Ovary (tissue), 9 donors: ENCODE results near the gene BORCS5. TPM values are rescaled to one million over a fixed set of nuclear protein-coding genes. Genes with fewer than 3 reads are reported as not detected.

ENCODE experiments used
- DNase-seq, 5 donors: peaks; one replicate each; pipeline ENCODE4 v3.0.0-alpha.2; 2019 to 2020
- H3K27ac ChIP-seq, 2 donors: fragments of 200-600 bp; one replicate each; pipeline versions ENCODE4 v1.5.1 to v1.8.0; 2019 to 2022
- H3K27me3 ChIP-seq: fragments of 200-600 bp; one replicate; pipeline ENCODE4 v1.8.0; 2022
- H3K36me3 ChIP-seq: fragments of 200-600 bp; sonication (generic); one replicate; pipeline ENCODE4 v1.5.1; 2019
- H3K4me1 ChIP-seq: one replicate; pipeline ENCODE4 v1.8.1; 2013; ENCODE audit warnings: mild to moderate bottlenecking, moderate library complexity; ENCODE audit not compliant: insufficient read depth
- H3K4me3 ChIP-seq: fragments of 200-600 bp; sonication (generic); one replicate; pipeline ENCODE4 v1.5.1; 2017
- H3K9me3 ChIP-seq, 2 donors: fragments of 200-600 bp in 1 of 2; sonication (generic) in 1 of 2; one replicate each; pipeline versions ENCODE4 v1.5.1 to v1.8.1; 2013 to 2019; ENCODE audit warnings: mild to moderate bottlenecking in 1 of 2, moderate library complexity in 1 of 2
- EP300 ChIP-seq: sonication (generic); formaldehyde crosslinking; IDR thresholded peaks from one replicate; pipeline ENCODE4 v1.6.1; 2017; ENCODE audit warnings: antibody characterized with exemption
- POLR2A ChIP-seq: fragments of 450-650 bp; IDR thresholded peaks from one replicate; pipeline ENCODE4 v1.6.1; 2017; ENCODE audit warnings: antibody characterized with exemption, mild to moderate bottlenecking, moderate library complexity
- WGBS, 3 donors: extraction: QIAGEN DNeasy Blood & Tissue Kit in 1 of 3; methylation state at CpG; one replicate each; pipeline versions ENCODE4 v1.1.5 to v1.1.7; 2013 to 2017; 5-methylcytosine and 5-hydroxymethylcytosine counted together
- intact Hi-C, 4 donors: fragments of 100-400 bp; cut with DNase I; formaldehyde crosslinking; loops; one replicate each; pipeline versions ENCODE4 v1.11.0 to v1.15.1; 2022 to 2023
- polyA plus RNA-seq, 2 donors: library from polyadenylated mRNA; stranded (reverse); fragments of 200-250 nt in 1 of 2; fragments of 350-450 nt in 1 of 2; fragmentation: Illumina TruSeq in 1 of 2; extraction: RNeasy Lipid Tissue Mini Kit (QIAGEN cat#74804) in 1 of 2; gene quantifications; one replicate each; pipeline ENCODE4 v1.2.3, GENCODE V29; 2013 to 2014
- total RNA-seq, 7 donors: library from RNA; depleted of rRNA in 2 of 7; stranded (reverse); fragments of >200 nt in 2 of 7; fragmentation: NEBNext Ultra II Directional in 3 of 7; extraction: Animal tissue kit (Norgen Biotek cat#: 25700) in 3 of 7; gene quantifications; one replicate each; pipeline versions ENCODE4 v1.1.0 to v1.2.4, GENCODE V29; 2016 to 2023
- TF ChIP-seq, protein P1 (sequence below), 3 donors: fragments of 450-650 bp in 2 of 3; fragments of 200-600 bp in 1 of 3; IDR thresholded peaks; one replicate each; pipeline versions ENCODE4 v1.5.1 to v1.8.0; 2016 to 2022; ENCODE audit warnings: antibody characterized with exemption in 3 of 3, mild to moderate bottlenecking in 1 of 3
- donor health status: DM: no; HTN: no; CAD: no; lungs with moderate emphysema.
- donor health status: DM: no; HTN: no; CAD: no.
- donor health status: Bipolar disorder and iron deficiency.
- donor health status: DM: yes; HTN: yes; CAD: no.
- donor health status: DM: no; HTN: no; CAD: no.
- donor health status: DM: yes; HTN: yes; CAD: no.

The BORCS5 gene
- total and polyA plus RNA-seq, 9 donors = 6.2 to 20.4 (median 11.5) TPM

DNA sequence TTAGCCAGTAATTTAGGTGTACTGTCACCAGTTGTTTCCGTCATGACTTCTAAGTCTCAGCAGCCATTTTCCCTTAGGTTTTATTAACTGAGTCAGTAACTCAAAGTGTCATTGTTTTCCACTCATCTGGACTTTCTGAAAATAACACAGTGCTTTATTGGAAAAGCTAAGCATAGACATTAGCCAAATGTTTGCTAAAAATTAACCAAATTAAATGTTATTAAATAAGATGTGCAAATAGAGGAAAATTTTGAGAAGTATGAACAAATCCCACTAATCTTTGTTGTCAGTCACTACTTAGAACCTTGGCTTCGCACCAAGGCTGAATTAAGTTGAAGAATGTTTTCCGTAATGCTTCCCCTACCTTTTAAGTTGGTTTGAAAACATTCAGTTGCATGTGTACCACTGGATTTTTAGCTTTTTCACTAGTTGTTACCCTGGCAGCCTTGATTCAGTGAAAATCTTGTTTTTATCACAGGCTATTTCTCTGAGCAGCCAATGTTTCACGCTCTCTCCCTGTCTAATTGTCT, 43.0 kb downstream of the BORCS5 start:
- no peak for TF ChIP-seq EP300
- TF ChIP-seq POLR2A = no peak
- TF ChIP-seq, protein P1, sequence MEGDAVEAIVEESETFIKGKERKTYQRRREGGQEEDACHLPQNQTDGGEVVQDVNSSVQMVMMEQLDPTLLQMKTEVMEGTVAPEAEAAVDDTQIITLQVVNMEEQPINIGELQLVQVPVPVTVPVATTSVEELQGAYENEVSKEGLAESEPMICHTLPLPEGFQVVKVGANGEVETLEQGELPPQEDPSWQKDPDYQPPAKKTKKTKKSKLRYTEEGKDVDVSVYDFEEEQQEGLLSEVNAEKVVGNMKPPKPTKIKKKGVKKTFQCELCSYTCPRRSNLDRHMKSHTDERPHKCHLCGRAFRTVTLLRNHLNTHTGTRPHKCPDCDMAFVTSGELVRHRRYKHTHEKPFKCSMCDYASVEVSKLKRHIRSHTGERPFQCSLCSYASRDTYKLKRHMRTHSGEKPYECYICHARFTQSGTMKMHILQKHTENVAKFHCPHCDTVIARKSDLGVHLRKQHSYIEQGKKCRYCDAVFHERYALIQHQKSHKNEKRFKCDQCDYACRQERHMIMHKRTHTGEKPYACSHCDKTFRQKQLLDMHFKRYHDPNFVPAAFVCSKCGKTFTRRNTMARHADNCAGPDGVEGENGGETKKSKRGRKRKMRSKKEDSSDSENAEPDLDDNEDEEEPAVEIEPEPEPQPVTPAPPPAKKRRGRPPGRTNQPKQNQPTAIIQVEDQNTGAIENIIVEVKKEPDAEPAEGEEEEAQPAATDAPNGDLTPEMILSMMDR (IDR thresholded peaks at IDR 0.05) = no peak
- no peaks in the 10 kb centered on the region for H3K27me3 ChIP-seq
- H3K9me3 ChIP-seq = no peaks in the 10 kb centered on the region
- no peaks in the 10 kb centered on the region for H3K36me3 ChIP-seq
- intact Hi-C loops = no loop called here
- H3K27ac ChIP-seq = peak overlapping the region in 1 of 2 donors; percentile 18
- no peak overlapping the region for H3K4me3 ChIP-seq
- 80 to 83% (median 81%) methylated on average over 4 of the region's 4 CpGs for WGBS, 3 donors
- no peaks in the 10 kb centered on the region for H3K4me1 ChIP-seq
- DNase-seq = no peak

DNA sequence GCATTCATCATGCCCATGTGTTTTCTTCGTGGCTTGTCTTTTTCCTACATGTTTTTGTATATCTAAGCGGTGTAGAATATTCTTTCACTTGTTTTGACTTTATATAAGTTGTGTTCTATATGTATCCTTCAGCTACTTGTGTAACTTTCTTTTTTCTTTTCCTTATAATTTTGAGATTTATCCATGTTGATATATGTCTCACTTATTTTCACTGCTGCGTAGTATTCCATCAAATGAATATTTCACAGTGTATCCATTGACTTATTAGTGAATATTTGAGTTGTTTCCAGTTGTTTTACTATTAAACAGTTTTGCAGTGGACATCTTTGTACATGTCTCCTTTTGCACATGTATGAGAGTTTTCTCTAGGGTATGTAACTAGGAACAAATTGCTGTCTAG, 43.9 kb downstream of the BORCS5 start:
- H3K27ac ChIP-seq = no peak overlapping the region
- TF ChIP-seq POLR2A (no peak), EP300 (no peak)
- TF ChIP-seq, protein P1 (IDR thresholded peaks at IDR 0.05) = no peak
- no peaks in the 10 kb centered on the region for H3K9me3 ChIP-seq
- WGBS, 3 donors = 67 to 97% (median 94%) methylated on average over 3 of the region's 3 CpGs
- DNase-seq = no peak
- intact Hi-C loops = no loop called here
- no peaks in the 10 kb centered on the region for H3K27me3 ChIP-seq
- no peaks in the 10 kb centered on the region for H3K36me3 ChIP-seq
- no peak overlapping the region for H3K4me3 ChIP-seq
- H3K4me1 ChIP-seq = no peaks in the 10 kb centered on the region

DNA sequence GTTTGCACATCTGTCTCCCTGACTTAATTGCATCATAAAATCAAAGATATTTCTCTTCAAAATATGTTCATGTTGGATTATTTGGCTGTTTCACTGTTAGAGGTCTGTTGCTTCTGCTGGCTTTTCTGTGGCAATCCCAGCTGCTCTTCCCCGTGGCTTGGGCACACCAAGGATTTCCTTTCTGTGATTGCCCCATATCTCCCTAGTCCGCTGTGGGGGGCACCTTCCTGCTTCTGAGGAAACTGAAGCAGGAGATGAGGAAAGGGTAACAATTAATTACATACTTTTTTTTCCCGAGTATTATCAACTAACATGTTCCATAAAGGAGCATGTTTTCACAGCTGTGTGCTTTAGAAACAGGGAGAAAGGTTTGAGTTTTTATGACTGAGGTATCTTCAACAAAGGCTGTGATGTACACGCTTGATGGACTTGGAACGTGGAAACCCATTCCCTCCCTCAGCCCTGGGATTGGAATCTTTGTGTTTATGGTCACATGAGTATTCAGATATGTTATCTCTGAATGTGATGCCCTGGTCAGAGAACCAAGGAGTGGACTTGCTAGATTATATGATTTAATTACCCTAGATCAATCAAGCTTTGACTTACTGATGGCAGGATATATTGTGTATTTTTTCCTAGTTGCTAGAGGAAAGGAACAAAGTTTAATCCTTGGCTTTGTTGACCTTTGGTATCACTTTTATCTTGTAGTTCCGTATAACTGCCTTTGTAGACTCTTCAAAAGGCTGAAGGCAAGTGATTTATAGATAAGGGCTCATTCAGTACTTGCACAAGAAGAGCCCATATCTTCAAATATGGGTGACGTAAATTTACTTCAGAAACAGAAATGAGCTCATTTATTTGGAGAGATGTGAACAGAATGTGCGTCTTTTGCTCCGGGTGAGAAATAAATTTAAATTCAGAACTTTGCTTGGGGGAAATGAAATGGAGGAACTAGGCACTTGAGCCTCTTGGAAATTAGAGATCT, 46.7 kb downstream of the BORCS5 start:
- H3K4me1 ChIP-seq = no peaks in the 10 kb centered on the region
- intact Hi-C loops = no loop called here
- H3K36me3 ChIP-seq = no peaks in the 10 kb centered on the region
- H3K4me3 ChIP-seq = no peak overlapping the region
- H3K9me3 ChIP-seq = no peaks in the 10 kb centered on the region
- TF ChIP-seq, protein P1 (IDR thresholded peaks at IDR 0.05) = no peak
- TF ChIP-seq EP300 (no peak), POLR2A (no peak)
- DNase-seq = no peak
- no peaks in the 10 kb centered on the region for H3K27me3 ChIP-seq
- 69 to 76% (median 73%) methylated on average over 9 of the region's 9 CpGs for WGBS, 3 donors
- H3K27ac ChIP-seq = no peak overlapping the region

DNA sequence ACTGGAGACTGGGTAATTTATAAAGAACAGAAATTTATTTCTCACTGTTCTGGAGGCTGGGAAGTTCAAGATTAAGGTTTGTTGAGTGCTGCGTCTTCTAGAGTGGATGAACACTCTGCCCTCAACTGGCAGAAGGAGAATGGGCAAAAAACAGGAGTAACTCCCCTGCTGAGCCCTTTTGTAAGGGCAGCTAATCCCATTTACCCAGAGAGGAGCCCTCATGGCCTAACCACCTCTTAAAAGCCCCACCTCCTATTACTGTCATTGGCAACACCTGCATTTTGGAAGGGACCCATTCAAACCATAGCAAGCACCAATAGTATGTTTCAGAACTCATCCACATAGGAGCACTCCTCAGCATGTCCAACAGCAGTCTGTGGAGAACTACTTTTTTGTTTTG, 47.4 kb downstream of the BORCS5 start:
- intact Hi-C loops = no loop called here
- Histone ChIP-seq H3K9me3 (no peaks in the 10 kb centered on the region), H3K4me1 (no peaks in the 10 kb centered on the region), H3K27ac (no peak overlapping the region), H3K4me3 (no peak overlapping the region), H3K27me3 (no peaks in the 10 kb centered on the region), H3K36me3 (no peaks in the 10 kb centered on the region)
- WGBS, 3 donors = 87 to 100% (median 97%) methylated on average over 1 of the region's 1 CpG
- no peak for TF ChIP-seq POLR2A
- TF ChIP-seq, protein P1 (IDR thresholded peaks at IDR 0.05) = no peak
- no peak for TF ChIP-seq EP300
- DNase-seq = no peak
